AG20443 (cell line): Measurements from ENCODE around the gene PMVK.
A peak's percentile ranks its signal among the peaks of the same experiment; 100 is the strongest.
"Not testable (repeated sequence)": the region's sequence is repeated elsewhere in the genome, so short reads cannot be mapped to it uniquely, and the experiment has no call there.

Experiments used
- DNase-seq: peaks from one replicate; pipeline ENCODE4 v3.0.0; 2012; ENCODE audit warnings: low spot score, mixed read lengths

The PMVK gene

GRCh38 chr1:154936555-154937084 is at the start of gene PMVK:
Gene PMVK, minus strand, starts transcription at chr1:154936719. Its CDS starts 34 bp downstream, at chr1:154936685.
- peak; percentile 97 for DNase-seq

- no peak for DNase-seq
These were observed 47.4 kb upstream of the PMVK start for GRCh38 chr1:154983776-154984466.

- peak; percentile 97 for DNase-seq
These were observed 46.6 kb upstream of the PMVK start, which contains the start of gene FLAD1 for GRCh38 chr1:154982897-154983648. Gene FLAD1, plus strand, starts transcription at chr1:154983344. Its CDS starts 351 bp downstream, at chr1:154983695.

- DNase-seq = no peak
These were observed 45.8 kb upstream of the PMVK start for GRCh38 chr1:154982341-154982740.

- no peak for DNase-seq
These were observed 41.8 kb upstream of the PMVK start for GRCh38 chr1:154978360-154978759.

GRCh38 chr1:154977762-154978161 is 41.2 kb upstream of the PMVK start:
- DNase-seq = not testable (repeated sequence)

- DNase-seq = no peak
These were observed 39.0 kb upstream of the PMVK start for GRCh38 chr1:154975409-154976059.

- DNase-seq = peak; percentile 92
These were observed 38.4 kb upstream of the PMVK start for GRCh38 chr1:154974808-154975408.

- DNase-seq = peak; percentile 91
These were observed 37.7 kb upstream of the PMVK start, which contains the start of gene CKS1B for GRCh38 chr1:154974102-154974807. Gene CKS1B, plus strand, starts transcription at chr1:154974681. Its CDS starts 65 bp downstream, at chr1:154974746.

GRCh38 chr1:154973344-154974101 is 37.0 kb upstream of the PMVK start:
- DNase-seq = peak; percentile 84

GRCh38 chr1:154972517-154973343 is 36.2 kb upstream of the PMVK start:
- peak; percentile 83 for DNase-seq

- no peak for DNase-seq
These were observed 35.6 kb upstream of the PMVK start for GRCh38 chr1:154972213-154972516.

- DNase-seq = no peak
These were observed 35.0 kb upstream of the PMVK start for GRCh38 chr1:154971341-154971998.

- peak; percentile 94 for DNase-seq
These were observed 34.3 kb upstream of the PMVK start, which contains the start of gene SHC1 for GRCh38 chr1:154970631-154971340. Gene SHC1, minus strand, starts transcription at chr1:154970747. Its CDS starts 221 bp downstream, at chr1:154970526.

GRCh38 chr1:154969860-154970452 is 33.4 kb upstream of the PMVK start:
- no peak for DNase-seq

GRCh38 chr1:154969246-154969645 is 32.7 kb upstream of the PMVK start:
- no peak for DNase-seq

GRCh38 chr1:154968731-154969130 is 32.2 kb upstream of the PMVK start:
- DNase-seq = no peak

- DNase-seq = no peak
These were observed 30.9 kb upstream of the PMVK start for GRCh38 chr1:154967331-154967950.
